ES-I3 (cell line): ENCODE results near the gene RNF149.
A peak's percentile ranks its signal among the peaks of the same experiment; 100 is the strongest.
"Not testable (repeated sequence)": the region's sequence is repeated elsewhere in the genome, so short reads cannot be mapped to it uniquely, and the experiment has no call there.

ENCODE experiments used
- H3K36me3 ChIP-seq: 2 replicates; pipeline ENCODE4 v1.6.1; 2013; ENCODE audit warnings: mild to moderate bottlenecking, low read length, control low read depth, moderate library complexity; ENCODE audit not compliant: insufficient read depth
- H3K4me1 ChIP-seq: 2 replicates; pipeline ENCODE4 v1.6.1; 2013; ENCODE audit warnings: mild to moderate bottlenecking, control low read depth, low read length; ENCODE audit not compliant: insufficient read depth
- H3K9ac ChIP-seq: 2 replicates; pipeline ENCODE4 v1.6.1; 2013; ENCODE audit warnings: low read depth, mild to moderate bottlenecking, low read length, moderate library complexity
- H3K9me3 ChIP-seq: 2 replicates; pipeline ENCODE4 v1.6.1; 2013; ENCODE audit warnings: mild to moderate bottlenecking, low read length, moderate library complexity; ENCODE audit not compliant: control insufficient read depth, insufficient read depth

The RNF149 gene

GRCh38 chr2:101251246-101251781, 57.2 kb downstream of the RNF149 start:
- H3K9me3 ChIP-seq, H3K36me3 ChIP-seq: not testable (repeated sequence)
- Histone ChIP-seq H3K9ac (peak overlapping the region; percentile 93; the same call in 1 of the 2 replicates), H3K4me1 (peaks cover 18% of the 10 kb centered on the region)

- no peaks in the 10 kb centered on the region for H3K9me3 ChIP-seq
- peaks cover 2% of the 10 kb centered on the region; the same call in 1 of the 2 replicates for H3K36me3 ChIP-seq
- peaks cover 17% of the 10 kb centered on the region for H3K4me1 ChIP-seq
- no peak overlapping the region for H3K9ac ChIP-seq
Measured at GRCh38 chr2:101249826-101250225, 58.7 kb downstream of the RNF149 start.

- H3K36me3 ChIP-seq, H3K9ac ChIP-seq, H3K4me1 ChIP-seq, H3K9me3 ChIP-seq: not testable (repeated sequence)
Measured at GRCh38 chr2:101248756-101249155, 59.7 kb downstream of the RNF149 start.

GRCh38 chr2:101245468-101245867, 63.0 kb downstream of the RNF149 start:
- not testable (repeated sequence) for H3K36me3 ChIP-seq

GRCh38 chr2:101244899-101245298, 63.6 kb downstream of the RNF149 start:
- H3K4me1 ChIP-seq, H3K9me3 ChIP-seq: not testable (repeated sequence)

More at GRCh38 chr2:101245468-101245867, 63.0 kb downstream of the RNF149 start:
- H3K9ac ChIP-seq, H3K9me3 ChIP-seq, H3K4me1 ChIP-seq: not testable (repeated sequence)

GRCh38 chr2:101244373-101244772, 64.1 kb downstream of the RNF149 start:
- H3K9ac ChIP-seq, H3K36me3 ChIP-seq, H3K4me1 ChIP-seq, H3K9me3 ChIP-seq: not testable (repeated sequence)

More at GRCh38 chr2:101244899-101245298, 63.6 kb downstream of the RNF149 start:
- H3K9ac ChIP-seq, H3K36me3 ChIP-seq: not testable (repeated sequence)

- Histone ChIP-seq H3K4me1 (0 out of 2 replicates have a peak, but pooled peaks cover 4% of the 10 kb centered on the region), H3K36me3 (no peaks in the 10 kb centered on the region), H3K9me3 (no peaks in the 10 kb centered on the region), H3K9ac (no peak overlapping the region)
Measured at GRCh38 chr2:101241158-101241557, 67.3 kb downstream of the RNF149 start.

GRCh38 chr2:101240694-101241093, 67.8 kb downstream of the RNF149 start:
- H3K9ac ChIP-seq, H3K4me1 ChIP-seq: not testable (repeated sequence)

GRCh38 chr2:101239760-101240118, 68.8 kb downstream of the RNF149 start:
- not testable (repeated sequence) for H3K9me3 ChIP-seq, H3K9ac ChIP-seq, H3K4me1 ChIP-seq, H3K36me3 ChIP-seq

More at GRCh38 chr2:101240694-101241093, 67.8 kb downstream of the RNF149 start:
- H3K36me3 ChIP-seq, H3K9me3 ChIP-seq: not testable (repeated sequence)

- Histone ChIP-seq H3K9me3 (peaks cover 2% of the 10 kb centered on the region; the same call in 1 of the 2 replicates), H3K9ac (no peak overlapping the region), H3K36me3 (no peaks in the 10 kb centered on the region), H3K4me1 (0 out of 2 replicates have a peak, but pooled peaks cover 4% of the 10 kb centered on the region)
Measured at GRCh38 chr2:101238930-101239759, 69.4 kb downstream of the RNF149 start.

- not testable (repeated sequence) for H3K9ac ChIP-seq, H3K36me3 ChIP-seq, H3K9me3 ChIP-seq, H3K4me1 ChIP-seq
Measured at GRCh38 chr2:101237944-101238343, 70.6 kb downstream of the RNF149 start.

GRCh38 chr2:101235956-101236355, 72.5 kb downstream of the RNF149 start:
- H3K36me3 ChIP-seq, H3K9me3 ChIP-seq, H3K4me1 ChIP-seq, H3K9ac ChIP-seq: not testable (repeated sequence)

GRCh38 chr2:101234169-101234938, 74.1 kb downstream of the RNF149 start:
- Histone ChIP-seq H3K9me3 (peaks cover 2% of the 10 kb centered on the region; the same call in 1 of the 2 replicates), H3K4me1 (no peaks in the 10 kb centered on the region), H3K9ac (no peak overlapping the region), H3K36me3 (no peaks in the 10 kb centered on the region; the same call in 1 of the 2 replicates)

- Histone ChIP-seq H3K4me1 (no peaks in the 10 kb centered on the region), H3K36me3 (no peaks in the 10 kb centered on the region; the same call in 1 of the 2 replicates), H3K9me3 (peaks cover 2% of the 10 kb centered on the region; the same call in 1 of the 2 replicates), H3K9ac (no peak overlapping the region)
Measured at GRCh38 chr2:101232770-101233169, 75.7 kb downstream of the RNF149 start.
